GM12801 (cell line): ENCODE data around the gene PPP4C.

Experiments used
- TF ChIP-seq, protein P1 (sequence below): IDR thresholded peaks from one replicate; pipeline ENCODE4 v1.5.1; 2011; ENCODE audit warnings: control low read depth; ENCODE audit not compliant: insufficient read length; ENCODE audit errors: extremely low read depth

Gene PPP4C

DNA sequence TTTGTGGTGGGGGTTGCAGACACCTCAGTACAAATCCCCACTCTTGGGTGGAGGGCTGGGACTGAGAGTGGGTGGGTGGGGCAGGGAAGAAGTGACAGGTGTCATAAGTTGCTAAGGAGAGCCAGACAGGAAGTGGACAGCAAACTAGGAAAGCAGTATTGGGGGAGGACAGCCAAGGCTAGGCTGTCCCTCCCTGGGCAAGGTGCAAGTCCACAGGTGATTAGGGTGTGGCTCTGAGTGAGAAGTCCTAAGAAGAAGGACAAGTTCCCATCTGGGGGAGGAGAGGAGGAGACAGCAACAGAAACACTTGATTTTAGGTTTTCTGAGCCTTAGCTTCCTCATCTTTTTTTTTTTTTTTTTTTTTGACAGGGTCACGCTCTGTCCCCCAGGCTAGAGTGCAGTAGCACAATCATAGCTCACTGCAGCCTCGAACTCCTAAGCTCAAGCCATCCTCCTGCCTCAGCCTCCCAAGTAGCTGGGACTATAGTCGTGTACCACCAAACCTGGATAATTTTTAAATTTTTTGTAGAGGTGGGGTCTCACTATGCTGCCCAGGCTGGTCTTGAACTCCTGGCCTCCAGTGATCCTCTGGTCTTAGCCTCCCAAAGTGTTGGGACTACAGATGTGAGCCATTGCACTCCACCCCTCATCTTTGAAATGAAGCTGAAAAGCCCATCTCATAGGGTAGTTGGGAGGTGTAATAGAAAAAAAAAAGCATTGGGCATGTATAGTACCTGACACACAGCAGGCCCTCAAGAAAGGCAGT, 44.7 kb downstream of the PPP4C start:
- TF ChIP-seq, protein P1, sequence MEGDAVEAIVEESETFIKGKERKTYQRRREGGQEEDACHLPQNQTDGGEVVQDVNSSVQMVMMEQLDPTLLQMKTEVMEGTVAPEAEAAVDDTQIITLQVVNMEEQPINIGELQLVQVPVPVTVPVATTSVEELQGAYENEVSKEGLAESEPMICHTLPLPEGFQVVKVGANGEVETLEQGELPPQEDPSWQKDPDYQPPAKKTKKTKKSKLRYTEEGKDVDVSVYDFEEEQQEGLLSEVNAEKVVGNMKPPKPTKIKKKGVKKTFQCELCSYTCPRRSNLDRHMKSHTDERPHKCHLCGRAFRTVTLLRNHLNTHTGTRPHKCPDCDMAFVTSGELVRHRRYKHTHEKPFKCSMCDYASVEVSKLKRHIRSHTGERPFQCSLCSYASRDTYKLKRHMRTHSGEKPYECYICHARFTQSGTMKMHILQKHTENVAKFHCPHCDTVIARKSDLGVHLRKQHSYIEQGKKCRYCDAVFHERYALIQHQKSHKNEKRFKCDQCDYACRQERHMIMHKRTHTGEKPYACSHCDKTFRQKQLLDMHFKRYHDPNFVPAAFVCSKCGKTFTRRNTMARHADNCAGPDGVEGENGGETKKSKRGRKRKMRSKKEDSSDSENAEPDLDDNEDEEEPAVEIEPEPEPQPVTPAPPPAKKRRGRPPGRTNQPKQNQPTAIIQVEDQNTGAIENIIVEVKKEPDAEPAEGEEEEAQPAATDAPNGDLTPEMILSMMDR, result no peak

DNA sequence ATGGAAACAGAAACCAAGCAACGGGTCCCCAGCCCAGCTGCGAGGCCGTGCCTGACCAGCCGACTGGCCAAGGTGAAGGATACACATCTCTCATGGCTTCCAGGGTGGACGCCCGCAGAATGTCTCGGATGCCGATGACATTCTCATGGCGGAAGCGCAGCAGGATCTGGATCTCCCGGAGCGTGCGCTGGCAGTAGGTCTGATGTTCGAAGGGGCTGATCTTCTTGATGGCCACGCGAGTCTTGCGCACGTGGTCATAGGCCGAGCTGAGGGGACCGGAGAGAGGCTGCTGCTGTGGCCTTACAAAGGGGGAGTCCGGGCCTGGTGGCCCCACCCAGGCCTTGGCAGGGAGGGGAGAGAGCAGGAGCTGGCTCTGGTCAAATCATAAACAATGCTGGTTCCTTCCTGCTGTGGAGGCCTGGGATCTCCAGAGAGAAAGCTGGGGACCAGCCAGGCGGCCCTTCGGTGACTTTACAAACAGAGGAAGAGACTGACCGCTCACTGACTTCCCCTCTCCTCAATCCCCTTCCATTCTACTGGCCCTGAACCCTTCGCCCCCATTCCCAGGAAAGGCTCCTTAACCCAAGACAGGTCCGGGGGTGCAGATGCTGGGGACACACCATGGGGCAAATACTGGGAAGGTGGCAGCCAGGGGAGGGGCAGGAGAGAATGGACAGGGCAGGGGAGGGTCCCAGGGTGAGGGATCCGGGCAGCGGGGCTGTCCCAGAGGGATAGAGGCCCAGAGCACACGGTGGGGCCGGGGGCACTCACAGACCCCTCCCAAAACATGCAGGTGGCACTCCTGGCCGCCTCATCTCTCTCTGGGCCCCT, 46.2 kb downstream of the PPP4C start:
- TF ChIP-seq, protein P1, result no peak

DNA sequence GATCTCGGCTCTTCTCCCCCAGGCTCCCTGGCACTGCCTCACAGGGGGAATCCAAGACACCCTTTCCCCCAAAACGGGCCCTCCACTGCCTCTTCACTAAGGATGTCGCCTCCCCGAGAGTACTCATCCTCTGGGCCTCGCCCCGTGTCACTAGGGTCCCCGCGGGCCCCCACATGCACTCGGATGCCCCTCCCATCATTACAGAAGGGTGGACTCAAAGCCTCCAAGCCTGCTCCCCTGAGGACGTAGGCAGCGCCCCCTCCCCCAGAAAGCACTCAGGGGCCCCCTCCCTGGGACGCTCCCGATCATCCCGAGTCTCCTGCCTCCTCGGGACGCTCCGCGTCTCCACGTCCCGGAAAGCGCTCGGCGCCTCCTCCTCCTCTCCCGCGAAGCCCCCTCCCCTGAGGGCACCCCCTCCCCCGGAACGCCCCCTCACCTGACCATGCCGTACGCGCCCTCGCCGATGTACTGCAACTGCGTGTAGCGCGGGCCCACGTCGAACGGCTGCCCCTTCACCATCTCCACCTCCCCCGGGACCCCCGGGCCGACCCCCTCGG, 46.9 kb downstream of the PPP4C start:
- TF ChIP-seq, protein P1, result no peak

DNA sequence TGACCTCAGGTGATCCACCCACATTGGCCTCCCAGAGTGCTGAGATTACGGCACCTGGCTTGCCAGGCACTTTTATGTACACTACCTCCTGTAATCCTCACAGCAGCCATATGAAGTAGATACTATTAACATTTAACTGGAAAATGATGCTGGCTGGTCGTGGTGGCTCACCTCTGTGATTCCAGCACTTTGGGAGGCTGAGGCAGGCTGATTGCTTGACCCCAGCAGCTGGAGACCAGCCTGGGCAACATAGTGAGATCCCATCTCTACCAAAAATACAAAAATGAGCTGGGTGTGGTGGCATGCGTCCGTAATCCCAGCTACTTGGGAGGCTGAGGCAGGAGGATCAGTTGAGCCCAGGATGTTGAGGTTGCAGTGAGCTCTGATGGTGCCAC, 49.2 kb downstream of the PPP4C start:
- TF ChIP-seq, protein P1, result no peak

DNA sequence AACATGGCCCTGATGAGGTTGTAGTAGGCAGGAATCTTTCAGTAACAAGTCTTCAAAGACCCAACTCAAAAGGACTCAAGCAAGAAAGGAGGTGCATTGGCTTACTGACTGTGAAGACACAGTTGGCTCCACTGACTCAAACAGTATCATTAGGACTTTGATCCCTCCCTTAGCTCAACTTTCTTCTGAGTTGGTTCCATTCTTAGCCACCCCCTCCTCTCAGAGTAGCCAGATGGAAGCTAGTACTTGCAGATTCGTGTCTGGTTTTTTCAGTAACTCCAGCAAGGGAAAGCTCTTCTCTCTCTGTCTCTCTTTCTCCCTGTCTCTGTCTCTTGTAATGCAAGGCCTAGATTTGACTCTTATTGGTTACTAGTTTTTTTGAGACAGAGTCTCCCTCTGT, 52.2 kb downstream of the PPP4C start:
- TF ChIP-seq, protein P1, result no peak

DNA sequence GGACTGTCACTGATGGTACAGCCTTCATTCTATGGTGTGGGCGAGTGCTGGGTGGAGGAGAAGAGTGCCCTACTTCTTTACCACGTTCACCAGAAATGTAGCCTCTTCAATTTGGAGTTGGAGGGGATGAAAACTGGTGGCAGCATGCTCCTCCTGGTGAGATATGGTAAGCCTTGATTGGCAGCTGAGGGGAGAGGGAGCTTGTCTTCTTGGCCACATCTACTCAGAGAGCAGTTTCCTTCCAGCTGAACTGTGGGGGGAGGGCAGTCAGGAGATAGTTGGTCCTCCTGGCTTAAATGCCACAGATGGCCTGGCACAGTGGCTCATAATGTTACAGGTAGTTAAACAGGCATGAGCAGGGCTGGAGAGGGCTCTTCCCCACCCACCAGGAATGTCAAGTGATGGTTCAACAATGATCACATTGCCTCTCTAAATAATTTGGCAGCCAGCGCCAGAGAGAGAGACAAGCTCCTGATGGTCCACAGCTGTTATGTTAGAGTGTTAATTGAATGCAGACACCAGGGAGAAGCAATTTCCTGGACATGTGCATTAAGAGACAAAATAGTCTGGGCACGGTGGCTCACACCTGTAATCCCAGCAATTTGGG, 56.2 kb downstream of the PPP4C start:
- TF ChIP-seq, protein P1, result no peak

DNA sequence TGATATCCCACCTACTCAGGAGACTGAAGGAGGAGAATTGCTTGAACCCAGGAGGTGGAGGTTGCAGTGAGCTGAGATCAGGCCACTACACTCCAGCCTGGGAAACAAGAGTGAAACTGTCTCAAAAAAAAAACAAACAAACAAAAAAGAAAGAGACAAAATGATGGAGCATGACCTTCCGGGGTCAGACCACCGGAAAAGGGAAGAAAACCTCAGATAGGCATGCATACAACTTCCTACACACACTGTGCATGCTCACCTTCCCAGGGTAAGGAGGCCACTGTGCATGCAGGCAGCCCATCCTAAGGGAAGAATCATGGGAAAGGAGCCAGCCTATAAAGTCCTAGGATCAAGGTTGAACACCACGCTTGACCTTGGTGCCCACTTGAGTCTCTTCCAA, 56.8 kb downstream of the PPP4C start:
- TF ChIP-seq, protein P1, result no peak
